Loucy (cell line): ENCODE measurements around the gene SIAH3.

Experiments used
- EZH2phosphoT487 ChIP-seq: fragments of 200-600 bp; IDR thresholded peaks from 2 replicates; pipeline ENCODE4 v1.6.1; 2018; ENCODE audit warnings: antibody characterized with exemption, mild to moderate bottlenecking, moderate library complexity, borderline replicate concordance
- TF ChIP-seq, protein P1 (sequence below): fragments of 200-600 bp; sonication (generic); conservative IDR thresholded peaks from 2 replicates; pipeline ENCODE4 v1.5.1; 2014; ENCODE audit warnings: mild to moderate bottlenecking, antibody characterized with exemption, low read length

GRCh38 chr13:45773944-45774343 lies 77.6 kb downstream of the SIAH3 start:
- TF ChIP-seq, protein P1, sequence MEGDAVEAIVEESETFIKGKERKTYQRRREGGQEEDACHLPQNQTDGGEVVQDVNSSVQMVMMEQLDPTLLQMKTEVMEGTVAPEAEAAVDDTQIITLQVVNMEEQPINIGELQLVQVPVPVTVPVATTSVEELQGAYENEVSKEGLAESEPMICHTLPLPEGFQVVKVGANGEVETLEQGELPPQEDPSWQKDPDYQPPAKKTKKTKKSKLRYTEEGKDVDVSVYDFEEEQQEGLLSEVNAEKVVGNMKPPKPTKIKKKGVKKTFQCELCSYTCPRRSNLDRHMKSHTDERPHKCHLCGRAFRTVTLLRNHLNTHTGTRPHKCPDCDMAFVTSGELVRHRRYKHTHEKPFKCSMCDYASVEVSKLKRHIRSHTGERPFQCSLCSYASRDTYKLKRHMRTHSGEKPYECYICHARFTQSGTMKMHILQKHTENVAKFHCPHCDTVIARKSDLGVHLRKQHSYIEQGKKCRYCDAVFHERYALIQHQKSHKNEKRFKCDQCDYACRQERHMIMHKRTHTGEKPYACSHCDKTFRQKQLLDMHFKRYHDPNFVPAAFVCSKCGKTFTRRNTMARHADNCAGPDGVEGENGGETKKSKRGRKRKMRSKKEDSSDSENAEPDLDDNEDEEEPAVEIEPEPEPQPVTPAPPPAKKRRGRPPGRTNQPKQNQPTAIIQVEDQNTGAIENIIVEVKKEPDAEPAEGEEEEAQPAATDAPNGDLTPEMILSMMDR, result no peak
- no peak for TF ChIP-seq EZH2phosphoT487
